BJ (cell line): Measurements from ENCODE around the gene FBXO28. TPM values are rescaled to one million over a fixed set of nuclear protein-coding genes. Genes with fewer than 3 reads are reported as not detected.
A peak's percentile ranks its signal among the peaks of the same experiment; 100 is the strongest.

Experiments
- CTCF ChIA-PET: fragments of 350-600 bp; formaldehyde crosslinking; extraction: SDS; loops from one replicate; lab custom pipeline; 2021; ENCODE audit warnings: antibody characterized with exemption, inconsistent platforms; lab: Yijun Ruan, JAX
- POLR2A ChIA-PET: fragments of 300-600 bp; sonication (Branson Sonifier 250); formaldehyde crosslinking; extraction: SDS; loops from one replicate; lab custom pipeline; 2021; ENCODE audit warnings: antibody characterized with exemption; lab: Charles Lee
- DNase-seq: peaks from one replicate; pipeline ENCODE4 v3.0.0-alpha.2; 2011; ENCODE audit warnings: low read depth
- H3K27me3 ChIP-seq: 2 replicates; pipeline ENCODE4 v1.6.0; 2011; ENCODE audit warnings: low read length; ENCODE audit not compliant: control insufficient read depth, insufficient read depth
- H3K36me3 ChIP-seq: 2 replicates; pipeline ENCODE4 v1.5.1; 2011; ENCODE audit warnings: low read length; ENCODE audit not compliant: control insufficient read depth, insufficient read depth
- H3K4me3 ChIP-seq: 2 replicates; pipeline ENCODE4 v1.5.1; 2011; ENCODE audit warnings: low read depth, mild to moderate bottlenecking, control low read depth, low read length
- CTCF ChIP-seq: IDR thresholded peaks from 2 replicates; pipeline ENCODE4 v1.5.1; 2011; ENCODE audit warnings: low read depth, mild to moderate bottlenecking, control low read depth, inconsistent platforms, low read length, moderate library complexity; ENCODE audit not compliant: insufficient read depth
- polyA plus RNA-seq: library from polyadenylated mRNA; depleted of rRNA; stranded (reverse); fragments of >200 nt; gene quantifications from 2 replicates; pipeline ENCODE4 v1.2.3, GENCODE V29; 2011

The FBXO28 gene
- polyA plus RNA-seq, 1 experiment = 10.8 TPM

GRCh38 chr1:224181453-224181810 is 67.5 kb downstream of the FBXO28 start:
- CTCF ChIA-PET = interaction anchor here (0.6 to 1.9 kb wide), 2 partner anchors 8 to 11 kb away, joined by 3 to 7 read pairs; no protein-coding TSS in a partner anchor
- POLR2A ChIA-PET = no interaction called here
- no peak overlapping the region for H3K4me3 ChIP-seq
- H3K36me3 ChIP-seq = peaks cover 1% of the 10 kb centered on the region; the same call in 1 of the 2 replicates
- no peak for TF ChIP-seq CTCF
- no peak for DNase-seq
- no peaks in the 10 kb centered on the region for H3K27me3 ChIP-seq

GRCh38 chr1:224182057-224182865 is 68.3 kb downstream of the FBXO28 start:
- TF ChIP-seq CTCF = no peak
- no peak for DNase-seq
- ChIA-PET CTCF (interaction anchor here (1.9 kb wide), 1 partner anchor 11 kb away, joined by 7 read pairs; no protein-coding TSS in a partner anchor), POLR2A (interaction anchor here (0.6 kb wide), 2 partner anchors 11 to 13 kb away, joined by 3 read pairs; no protein-coding TSS in a partner anchor)
- Histone ChIP-seq H3K36me3 (peaks cover 1% of the 10 kb centered on the region; the same call in 1 of the 2 replicates), H3K4me3 (peak overlapping the region; percentile 75), H3K27me3 (no peaks in the 10 kb centered on the region)

GRCh38 chr1:224182866-224183590 is 69.1 kb downstream of the FBXO28 start, which contains the start of gene DEGS1:
Gene DEGS1, plus strand, starts transcription at chr1:224183240. Its CDS starts 97 bp downstream, at chr1:224183337.
- POLR2A ChIA-PET = interaction anchor here (0.6 kb wide), 2 partner anchors 11 to 12 kb away, joined by 3 read pairs; no protein-coding TSS in a partner anchor
- 0 out of 2 replicates have a peak, but pooled peaks have one; percentile 5 for TF ChIP-seq CTCF
- H3K4me3 ChIP-seq = peak within 1 kb of the TSS; percentile 75
- peaks cover 1% of the 10 kb centered on the region; the same call in 1 of the 2 replicates for H3K36me3 ChIP-seq
- no peak for DNase-seq
- CTCF ChIA-PET = interaction anchor here (1.4 to 1.9 kb wide), 2 partner anchors 10 to 93 kb away, joined by 3 to 7 read pairs; no protein-coding TSS in a partner anchor
- no peaks in the 10 kb centered on the region for H3K27me3 ChIP-seq

GRCh38 chr1:224183591-224184312 is 69.8 kb downstream of the FBXO28 start:
- CTCF ChIA-PET = interaction anchor here (0.5 to 1.4 kb wide), 2 partner anchors 15 to 92 kb away, joined by 3 read pairs; no protein-coding TSS in a partner anchor

More at GRCh38 chr1:224183591-224184312, 69.8 kb downstream of the FBXO28 start:
- no peak for DNase-seq
- Histone ChIP-seq H3K4me3 (peak overlapping the region; percentile 75), H3K27me3 (no peaks in the 10 kb centered on the region), H3K36me3 (peaks cover 1% of the 10 kb centered on the region; the same call in 1 of the 2 replicates)
- POLR2A ChIA-PET = no interaction called here
- no peak for TF ChIP-seq CTCF
